Right kidney (tissue), 9 donors: ENCODE data around the gene CXCR3.
A peak's percentile ranks its signal among the peaks of the same experiment; 100 is the strongest.
"Not testable (repeated sequence)": the region's sequence is repeated elsewhere in the genome, so short reads cannot be mapped to it uniquely, and the experiment has no call there.

ENCODE experiments used
- DNase-seq: peaks from one replicate; pipeline ENCODE4 v3.0.0-alpha.2; 2016
- long read RNA-seq, 8 donors: transcript quantifications; one replicate each; lab custom pipeline, GENCODE V29; 2026

The CXCR3 gene
- long read RNA-seq, donor 1 = 0 reads
- long read RNA-seq, donor 2 = 0 reads
- long read RNA-seq, donor 3 = 0 reads
- long read RNA-seq, donor 4 = 0 reads
- long read RNA-seq, donor 5 = 0 reads
- long read RNA-seq, donor 6 = 0 reads
- long read RNA-seq, donor 7 = 0 reads
- long read RNA-seq, donor 8 = 0 reads

- no peak for DNase-seq
Measured at GRCh38 chrX:71618303-71618721, at the start of gene CXCR3. TSS of gene CXCR3 (minus strand) at chrX:71618511. CDS start at chrX:71618449, 62 bp downstream.

DNA sequence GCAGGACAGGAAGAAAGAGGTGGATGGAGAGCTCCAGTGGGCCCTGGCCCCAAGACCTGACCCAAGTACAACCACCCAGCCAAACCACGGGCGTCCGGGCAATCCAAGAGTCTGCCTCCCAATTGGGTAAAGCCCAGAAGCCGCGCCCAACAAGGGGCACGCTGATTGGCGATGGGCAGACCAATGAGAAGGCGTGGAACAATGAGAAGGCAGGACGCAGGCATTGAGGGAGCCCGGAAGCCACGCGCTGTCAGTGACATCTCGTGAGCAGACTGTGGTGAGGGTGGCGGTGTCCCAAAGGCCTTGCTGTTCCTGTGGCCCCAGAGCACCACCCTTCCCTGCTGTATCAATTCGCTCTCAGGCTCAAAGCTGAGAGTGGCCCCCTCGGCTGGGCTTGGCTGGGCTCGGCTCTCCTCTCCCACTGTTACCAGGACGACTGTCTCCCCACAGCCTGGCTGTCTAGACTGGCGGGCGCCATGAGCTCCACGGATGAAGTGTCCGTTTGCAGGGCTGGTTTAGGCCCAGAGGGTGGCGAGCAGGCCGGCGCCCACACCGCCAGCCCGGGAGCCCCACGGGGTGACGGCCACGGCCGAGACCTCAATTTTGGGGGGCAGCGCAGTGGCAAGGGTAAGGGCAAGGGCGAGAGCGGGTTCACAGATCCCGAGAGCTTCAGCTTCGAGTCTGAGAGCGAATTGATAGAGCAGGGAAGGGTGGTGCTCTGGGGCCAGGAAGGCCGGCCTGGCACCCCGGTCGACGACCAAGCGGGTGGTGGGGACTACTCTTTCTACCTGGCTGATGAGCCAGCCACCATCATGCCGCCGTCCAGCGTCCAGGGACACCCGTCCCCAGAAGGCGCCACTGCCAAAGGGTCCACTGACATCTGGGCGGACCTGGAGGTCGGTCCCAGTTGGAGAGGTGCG is 49.3 kb upstream of the CXCR3 start, which contains the start of gene LOC101059915:
TSS of gene LOC101059915 (plus strand) at position 219 of the 920 bp plus-strand sequence.
- DNase-seq = no peak

GRCh38 chrX:71666240-71667223 is 48.2 kb upstream of the CXCR3 start:
- no peak for DNase-seq

DNA sequence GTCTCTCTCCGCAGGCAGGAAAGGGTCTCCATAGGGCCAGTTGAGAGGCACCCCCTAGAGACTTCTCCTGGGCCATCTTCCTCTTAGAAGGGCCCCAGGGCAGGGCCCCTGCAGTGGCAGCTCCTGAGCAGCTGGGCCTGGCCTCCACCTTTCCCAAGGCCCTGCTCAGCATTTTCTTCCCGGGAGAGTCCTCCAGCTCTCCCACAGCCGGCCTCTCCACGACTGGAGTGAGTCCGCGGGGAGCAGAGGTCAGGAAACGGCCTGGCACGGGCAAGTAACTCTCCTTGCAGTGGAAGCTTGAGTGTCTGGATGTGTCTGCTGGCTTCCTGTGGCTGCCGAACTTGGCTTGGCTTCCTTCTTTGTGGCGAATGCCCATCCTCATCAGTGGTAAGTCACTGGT is 47.4 kb upstream of the CXCR3 start:
- no peak for DNase-seq

- no peak for DNase-seq
Measured at GRCh38 chrX:71664889-71665491, 46.7 kb upstream of the CXCR3 start.

DNA sequence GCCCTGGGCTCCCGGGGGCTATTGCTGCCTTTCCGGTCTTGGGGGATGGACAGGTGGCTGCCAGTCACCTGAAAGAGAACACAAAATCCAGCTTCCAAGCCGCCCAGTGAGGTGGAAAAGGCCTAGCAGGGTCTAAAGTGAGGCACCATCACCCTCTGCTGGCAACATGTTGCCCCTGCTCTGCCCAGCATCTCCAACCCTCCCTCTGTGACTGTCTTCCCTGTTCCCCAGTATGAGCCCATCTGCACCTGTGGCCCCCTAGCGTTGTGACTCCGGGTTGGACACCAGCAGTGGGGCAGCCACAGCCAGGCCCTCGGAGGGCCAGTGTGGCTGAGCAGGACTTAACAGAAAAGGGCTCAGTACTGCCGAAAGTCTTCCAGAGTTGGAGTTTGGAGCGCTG is 45.9 kb upstream of the CXCR3 start:
- not testable (repeated sequence) for DNase-seq

DNA sequence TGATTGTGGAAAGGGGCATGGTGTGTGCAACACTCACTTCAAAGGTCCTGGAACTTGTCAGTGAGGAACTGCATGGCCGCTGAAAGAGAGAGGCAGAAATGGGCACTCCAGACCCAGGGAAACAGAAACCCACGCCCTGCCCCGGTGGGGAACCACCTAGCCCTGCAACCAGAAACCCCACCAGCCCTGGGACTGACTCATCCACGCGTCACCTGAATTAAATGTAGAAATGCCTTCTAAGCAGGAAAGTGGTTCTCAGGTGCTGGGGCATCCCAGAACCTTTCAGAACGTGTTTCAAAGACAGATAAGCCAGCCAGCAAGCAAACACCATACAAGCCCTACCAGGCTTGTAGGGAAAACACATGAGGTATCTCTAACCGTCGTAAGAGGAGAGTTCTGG is 44.9 kb upstream of the CXCR3 start:
- DNase-seq = not testable (repeated sequence)

DNA sequence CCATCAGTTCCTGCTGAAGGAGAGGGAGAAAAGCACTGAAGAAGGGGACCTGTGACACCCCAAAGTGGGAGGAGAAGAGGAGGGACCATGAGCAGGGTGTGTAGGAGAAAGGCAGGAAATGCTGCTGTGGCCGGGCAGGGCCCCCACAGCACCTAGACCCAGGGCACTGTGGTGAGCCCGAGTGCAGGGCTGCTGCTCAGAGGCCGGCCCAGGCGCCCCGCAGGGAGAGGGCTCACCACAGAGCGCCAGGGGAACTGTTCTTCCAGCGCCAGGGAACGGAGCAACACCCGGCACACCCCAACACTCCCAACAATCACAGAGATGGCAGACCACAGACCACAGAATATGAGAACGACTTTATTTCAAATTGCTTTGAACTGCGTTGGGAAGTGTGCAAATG is 44.3 kb upstream of the CXCR3 start:
- DNase-seq = not testable (repeated sequence)

GRCh38 chrX:71661919-71662318 is 43.6 kb upstream of the CXCR3 start:
- DNase-seq = no peak

DNA sequence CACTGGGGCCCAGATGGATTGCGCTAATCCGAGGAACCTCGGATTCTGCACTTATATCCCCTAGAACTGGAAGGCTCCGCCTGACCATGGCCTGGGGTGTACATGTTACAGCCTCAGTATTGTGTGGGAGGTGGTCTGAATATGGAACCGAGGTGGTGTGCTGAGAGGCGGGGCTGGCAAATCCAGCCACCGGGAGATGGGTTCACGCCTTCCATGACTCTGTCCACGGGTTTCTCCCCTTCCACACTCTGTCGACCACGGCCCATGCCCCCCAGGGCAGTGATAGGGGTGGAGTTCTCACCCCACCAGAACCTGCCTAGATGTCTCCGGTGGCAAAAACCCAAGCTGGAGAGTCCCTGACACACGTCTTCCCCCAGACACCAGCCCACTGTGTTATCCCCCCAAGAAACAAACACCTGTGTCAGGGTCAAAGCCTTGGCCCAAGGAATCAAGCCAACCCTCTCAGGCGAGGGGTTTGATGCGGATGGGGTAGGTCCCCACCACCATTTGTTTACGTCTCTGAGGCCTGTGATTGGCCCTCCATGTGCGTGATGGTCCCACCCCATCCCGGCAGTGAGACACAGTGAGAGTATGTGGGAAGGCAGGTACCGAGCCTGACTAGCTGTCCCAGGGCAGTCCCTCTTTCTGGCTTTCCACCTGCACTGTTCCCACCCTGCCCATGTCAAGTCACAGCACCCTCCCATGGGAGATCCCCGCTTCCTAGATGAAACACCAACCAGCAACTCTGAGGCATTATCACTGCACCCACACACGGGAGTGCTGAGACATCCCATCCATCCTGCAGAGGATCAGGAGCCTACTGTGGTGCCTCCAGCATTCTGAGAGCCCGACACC is 42.5 kb upstream of the CXCR3 start:
- no peak for DNase-seq

GRCh38 chrX:71659959-71660358 is 41.6 kb upstream of the CXCR3 start:
- no peak for DNase-seq

DNA sequence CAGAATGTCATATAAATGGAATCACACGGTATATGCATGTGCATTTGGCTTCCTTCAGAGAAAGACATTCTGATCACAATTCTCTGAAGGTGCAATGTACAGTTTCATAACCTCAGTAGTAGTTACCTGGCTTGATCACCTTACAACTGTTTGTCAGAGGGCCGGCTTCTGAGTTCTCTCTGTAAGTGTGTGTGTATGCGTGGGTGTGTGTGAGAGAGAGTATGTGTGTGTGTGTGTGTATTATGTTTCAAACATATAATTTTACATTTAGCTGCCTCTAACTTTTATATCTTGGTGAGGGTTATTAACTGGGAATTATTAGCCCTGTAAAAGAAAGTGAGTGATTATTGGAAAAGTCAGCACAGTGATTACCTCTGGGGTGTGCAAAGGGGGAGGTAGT is 41.0 kb upstream of the CXCR3 start:
- no peak for DNase-seq

DNA sequence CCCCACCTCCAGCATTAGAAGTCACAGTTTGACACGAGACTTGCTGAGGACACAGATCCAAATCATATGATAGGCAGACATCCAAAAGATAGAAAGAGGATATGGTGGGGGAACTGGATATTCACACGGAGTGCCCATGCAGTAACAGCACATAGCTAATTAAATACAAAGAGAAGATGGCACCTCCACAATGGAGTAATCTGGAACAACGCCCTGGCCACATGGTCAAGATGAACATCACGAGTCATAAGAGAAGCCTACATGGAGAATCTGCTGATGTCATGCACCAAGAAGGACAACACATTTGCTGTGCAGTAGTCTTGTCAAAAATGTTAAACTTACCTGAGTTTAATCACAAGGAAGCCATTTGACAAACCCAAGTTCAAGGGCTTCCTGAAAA is 39.0 kb upstream of the CXCR3 start:
- no peak for DNase-seq

DNA sequence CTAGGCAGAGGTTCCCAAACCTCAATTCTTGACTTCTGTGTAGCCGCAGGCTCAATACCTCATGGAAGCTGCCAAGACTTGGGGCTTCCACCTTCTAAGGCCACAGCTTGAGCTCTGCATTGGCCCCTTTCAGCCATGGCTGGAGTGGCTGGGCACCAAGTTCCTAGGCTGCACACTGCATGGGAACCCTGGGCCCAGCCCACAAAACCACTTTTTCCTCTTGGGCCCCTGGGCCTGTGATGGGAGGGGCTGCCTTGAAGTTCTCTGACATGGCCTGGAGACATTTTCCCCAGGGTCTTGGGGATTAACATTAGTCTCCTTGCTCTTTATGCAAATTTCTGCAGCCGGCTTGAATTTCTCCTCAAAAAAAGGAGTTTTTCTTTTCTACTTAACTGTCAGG is 35.0 kb upstream of the CXCR3 start:
- DNase-seq = no peak

DNA sequence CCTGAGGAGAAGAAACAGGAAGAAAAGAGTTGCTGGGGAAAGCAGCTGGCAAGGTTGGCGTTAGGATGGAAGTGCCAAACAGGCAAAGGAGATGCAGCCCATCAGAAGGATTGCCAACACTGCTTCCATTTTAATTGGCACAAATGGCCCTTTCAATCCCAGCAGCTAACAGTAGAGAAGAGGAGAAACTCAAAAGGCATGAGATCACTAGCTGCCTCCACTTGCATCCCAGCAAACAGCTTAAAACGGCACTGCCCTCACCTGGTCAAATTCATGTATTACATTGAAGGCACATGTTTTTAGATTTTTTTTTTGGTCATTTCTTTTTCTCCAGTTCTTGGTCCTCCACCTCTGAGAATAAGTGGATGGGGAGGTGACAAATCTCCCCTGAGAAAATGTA is 34.1 kb upstream of the CXCR3 start:
- peak; percentile 26 for DNase-seq

DNA sequence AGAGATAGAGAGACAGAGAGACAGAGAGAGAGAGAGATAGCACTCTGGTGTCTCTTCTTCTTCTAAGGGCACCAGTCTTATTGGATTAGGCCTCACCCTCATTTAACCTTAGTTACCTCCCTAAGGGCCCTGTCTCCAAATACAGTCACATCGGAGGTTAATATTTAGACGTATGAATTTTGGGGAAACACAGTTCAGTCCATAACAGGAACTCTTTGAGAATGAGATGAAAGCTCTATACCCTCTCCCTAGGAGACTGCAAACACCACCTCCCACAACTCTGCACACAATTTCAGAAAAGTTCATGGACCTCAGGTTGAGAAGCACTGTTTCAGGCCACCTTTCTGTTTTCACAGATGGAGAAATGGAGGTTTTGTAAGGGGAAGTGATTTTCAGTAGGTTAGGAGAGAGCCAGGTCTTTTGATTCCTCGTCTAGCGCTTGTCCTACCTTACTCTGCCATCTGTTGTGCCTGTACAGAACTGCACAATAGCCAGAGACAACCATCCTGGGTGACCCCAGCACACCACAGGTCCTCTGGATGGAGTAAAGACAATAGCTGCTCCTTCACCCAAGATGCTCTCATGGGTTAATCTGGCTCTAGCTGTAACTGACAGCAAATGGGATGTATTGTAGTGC is 32.1 kb upstream of the CXCR3 start:
- no peak for DNase-seq

- not testable (repeated sequence) for DNase-seq
Measured at GRCh38 chrX:71644406-71644805, 26.1 kb upstream of the CXCR3 start.

- no peak for DNase-seq
Measured at GRCh38 chrX:71640002-71640401, 21.7 kb upstream of the CXCR3 start.

DNA sequence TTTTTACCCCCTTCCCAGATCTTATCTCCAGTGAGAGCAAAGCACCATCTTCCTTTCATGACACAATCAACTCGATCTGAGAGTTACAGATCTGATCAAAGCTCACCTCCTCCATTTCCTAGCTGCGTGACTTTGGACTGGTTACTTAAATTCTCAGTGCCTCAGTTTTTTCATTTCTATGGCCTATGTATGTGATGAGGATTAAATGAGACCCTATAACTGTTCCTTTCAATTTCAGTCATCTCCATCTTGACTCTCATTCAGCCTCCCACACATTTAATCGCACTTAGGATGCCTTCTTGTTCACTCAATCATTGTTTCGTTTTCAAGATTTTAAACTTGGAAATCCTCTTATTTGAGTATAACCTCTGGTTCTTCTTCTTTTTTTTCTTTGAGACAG is 20.1 kb upstream of the CXCR3 start:
- DNase-seq = no peak

- DNase-seq = no peak
Measured at GRCh38 chrX:71637848-71638247, 19.5 kb upstream of the CXCR3 start.

DNA sequence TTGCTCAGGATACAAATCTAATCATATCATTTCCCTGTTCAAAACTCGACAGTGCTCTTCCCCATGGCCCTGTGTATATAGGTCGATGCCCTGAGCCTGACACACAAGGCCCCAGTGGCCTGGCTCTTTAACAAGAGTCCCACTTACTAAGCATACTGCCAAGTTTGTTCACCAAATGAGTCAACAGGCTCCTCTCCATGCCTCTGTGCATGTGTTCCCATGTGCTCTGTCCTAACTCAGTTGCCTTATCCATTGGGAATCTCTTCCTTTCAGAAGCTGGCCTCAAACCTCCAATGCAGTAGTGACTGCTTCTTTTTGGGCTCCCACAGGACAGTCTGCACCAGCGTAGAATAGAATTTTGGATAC is 18.9 kb upstream of the CXCR3 start:
- DNase-seq = no peak
